ENCODE measurements around the gene LRMDA. TPM values are rescaled to one million over a fixed set of nuclear protein-coding genes. Genes with fewer than 3 reads are reported as not detected.

The LRMDA gene
- total and polyA plus RNA-seq, 2 of the 8 experiments (the other 6 are each of a cell fraction or from before 2014, with no cell fraction given), result 0.86 to 2.8 TPM

- POLR2A ChIA-PET (ENCODE audit: partially characterized antibody), result no interaction called here
- H3K27ac ChIP-seq (ENCODE audit: low read depth, low read length), result no peak overlapping the region
- no peak overlapping the region; the same call in 1 of the 2 replicates for H2BK15ac ChIP-seq (ENCODE audit: low read length)
- WGBS, 2 experiments (ENCODE audit: extremely low coverage in 1 of 2, insufficient coverage in 1 of 2, insufficient read length in 1 of 2, insufficient replicate concordance in 2 of 2, low coverage in 1 of 2, low lambda C conversion rate in 2 of 2, missing lambda C conversion rate in 1 of 2), result 94% methylated on average over 3 of the region's 3 CpGs; no CpG with 5 or more reads in 1 of the 2 experiments
- no peak overlapping the region for H3K4me3 ChIP-seq (ENCODE audit: extremely low read depth in 1 of 4, insufficient read depth in 2 of 4, low read depth in 3 of 4, low read length in 4 of 4)
- H2BK120ac ChIP-seq (replicated peaks; ENCODE audit: low read depth, low read length), result no peak overlapping the region
- H2BK5ac ChIP-seq (ENCODE audit: low read depth, low read length), result no peak overlapping the region
- H3K79me1 ChIP-seq (ENCODE audit: low read depth, low read length), result no peaks in the 10 kb centered on the region
- no peak overlapping the region for H2BK12ac ChIP-seq (ENCODE audit: low read depth, low read length)
- H3K56ac ChIP-seq (replicated peaks; ENCODE audit: insufficient read length, low read depth, low read length), result no peak overlapping the region
- no peak overlapping the region for H4K91ac ChIP-seq (replicated peaks; ENCODE audit: insufficient read length, low read length)
- no peak overlapping the region for H2AK5ac ChIP-seq (ENCODE audit: low read depth, low read length)
- H3K23me2 ChIP-seq (ENCODE audit: low read depth, low read length), result no peaks in the 10 kb centered on the region
- H3K79me2 ChIP-seq (ENCODE audit: control insufficient read depth in 1 of 2, insufficient read depth in 2 of 2, low read length in 2 of 2), result no peaks in the 10 kb centered on the region
- H3K4me1 ChIP-seq (replicated peaks in 1 of 4; ENCODE audit: control insufficient read depth in 3 of 4, insufficient read depth in 4 of 4, low read length in 3 of 4), result no peaks in the 10 kb centered on the region
- H3K18ac ChIP-seq (ENCODE audit: extremely low read depth, low read length), result no peak overlapping the region
- H3K23ac ChIP-seq (ENCODE audit: insufficient read length), result no peak overlapping the region
- no peak overlapping the region for H4K5ac ChIP-seq (ENCODE audit: insufficient read length, low read depth, low read length)
- no peak overlapping the region for H2BK20ac ChIP-seq (ENCODE audit: low read length)
- H2AFZ ChIP-seq (ENCODE audit: low read length), result no peak overlapping the region
- H3K4me2 ChIP-seq (ENCODE audit: insufficient read depth in 1 of 2, low read depth in 2 of 2, low read length in 2 of 2), result no peak overlapping the region
- H3K9me3 ChIP-seq (ENCODE audit: insufficient read depth in 2 of 2, low read depth in 1 of 2, low read length in 1 of 2), result no peaks in the 10 kb centered on the region
- no peak overlapping the region for H3K4ac ChIP-seq (replicated peaks; ENCODE audit: insufficient read length, low read depth, low read length)
- H3K27me3 ChIP-seq (replicated peaks in 1 of 4; ENCODE audit: control insufficient read depth in 3 of 4, extremely low read depth in 1 of 4, insufficient read depth in 3 of 4, low read length in 3 of 4), result no peaks in the 10 kb centered on the region
- no peak for FAIRE-seq
- no peak overlapping the region for H4K8ac ChIP-seq (ENCODE audit: extremely low read depth, insufficient read depth, low read length)
- CTCF ChIA-PET (ENCODE audit: partially characterized antibody), result no interaction called here
- H4K20me1 ChIP-seq (replicated peaks in 1 of 2; ENCODE audit: control insufficient read depth in 1 of 2, insufficient read depth in 2 of 2, low read length in 2 of 2), result no peaks in the 10 kb centered on the region
- no peak overlapping the region for H3K14ac ChIP-seq (ENCODE audit: insufficient read length)
- no peaks in the 10 kb centered on the region for H3K36me3 ChIP-seq (ENCODE audit: control insufficient read depth in 2 of 4, insufficient read depth in 4 of 4, low read length in 3 of 4)
- no peak overlapping the region for H3K9ac ChIP-seq (replicated peaks in 1 of 4; ENCODE audit: extremely low read depth in 1 of 4, low read depth in 3 of 4, low read length in 3 of 4)
- DNase-seq (ENCODE audit: low read depth in 1 of 2, low spot score in 2 of 2), result no peak
- TF ChIP-seq ATF2 (IDR thresholded peaks at IDR 0.05; ENCODE audit: low read length) (no peak), KDM5A (IDR thresholded peaks at IDR 0.05; ENCODE audit: low read length) (no peak), GTF2F1 (IDR thresholded peaks at IDR 0.05; ENCODE audit: borderline replicate concordance, low read depth, low read length) (no peak), JUN (IDR thresholded peaks at IDR 0.05; ENCODE audit: low read depth, low read length) (no peak), TBP (IDR thresholded peaks at IDR 0.05; ENCODE audit: low read depth, low read length) (no peak), SIX5 (IDR thresholded peaks at IDR 0.05; ENCODE audit: low read depth, low read length) (no peak), NRF1 (IDR thresholded peaks at IDR 0.05; ENCODE audit: low read depth, low read length) (no peak), CBX8 (IDR thresholded peaks at IDR 0.05; ENCODE audit: borderline replicate concordance, low read depth, low read length) (no peak), SUZ12 (IDR thresholded peaks at IDR 0.05; ENCODE audit: low read length) (no peak), CREB1 (IDR thresholded peaks at IDR 0.05) (no peak), POU5F1 (IDR thresholded peaks at IDR 0.05; ENCODE audit: low read depth, low read length) (no peak), TAF7 (optimal IDR thresholded peaks at IDR 0.05; ENCODE audit: borderline replicate concordance, low read depth, low read length) (no peak), NANOG (IDR thresholded peaks at IDR 0.05; ENCODE audit: insufficient read depth, low read depth, low read length, poor library complexity, severe bottlenecking) (no peak)
These were observed 1029.6 kb downstream of the LRMDA start for GRCh38 chr10:76461024-76461423.
